GM18909 (cell line): ENCODE results near the gene ASIC5.
"Not testable (repeated sequence)": the region's sequence is repeated elsewhere in the genome, so short reads cannot be mapped to it uniquely, and the experiment has no call there.

Source experiments
- ATAC-seq: cut with Tn5 transposase; IDR thresholded peaks from one replicate; pipeline ENCODE4 v1.9.1; 2021; ENCODE audit warnings: mild to moderate bottlenecking; ENCODE audit not compliant: unreplicated experiment, poor library complexity

Gene ASIC5

GRCh38 chr4:155805016-155805415, 61.1 kb downstream of the ASIC5 start:
- ATAC-seq: no peak

GRCh38 chr4:155802190-155802959, 63.7 kb downstream of the ASIC5 start:
- no peak for ATAC-seq

- no peak for ATAC-seq
Observed at GRCh38 chr4:155800685-155801343, 65.3 kb downstream of the ASIC5 start.

GRCh38 chr4:155799794-155800123, 66.3 kb downstream of the ASIC5 start:
- ATAC-seq: no peak

GRCh38 chr4:155799116-155799793, 66.8 kb downstream of the ASIC5 start:
- ATAC-seq: no peak

GRCh38 chr4:155797581-155797980, 68.5 kb downstream of the ASIC5 start:
- ATAC-seq: not testable (repeated sequence)

GRCh38 chr4:155795991-155796390, 70.1 kb downstream of the ASIC5 start:
- ATAC-seq: peak; percentile 91

- ATAC-seq: no peak
Observed at GRCh38 chr4:155794589-155795236, 71.4 kb downstream of the ASIC5 start.

GRCh38 chr4:155789982-155790381, 76.1 kb downstream of the ASIC5 start:
- no peak for ATAC-seq

GRCh38 chr4:155789391-155789790, 76.7 kb downstream of the ASIC5 start:
- peak; percentile 40 for ATAC-seq

GRCh38 chr4:155787113-155787710, 78.9 kb downstream of the ASIC5 start:
- ATAC-seq: peak; percentile 98

- no peak for ATAC-seq
Observed at GRCh38 chr4:155785828-155786227, 80.2 kb downstream of the ASIC5 start.

GRCh38 chr4:155784637-155785036, 81.4 kb downstream of the ASIC5 start:
- no peak for ATAC-seq

GRCh38 chr4:155781249-155781831, 84.7 kb downstream of the ASIC5 start:
- ATAC-seq: no peak

GRCh38 chr4:155780775-155781174, 85.3 kb downstream of the ASIC5 start:
- ATAC-seq: no peak
